Stimulated activated CD4-positive, alpha-beta T cell treated with anti-CD3 and anti-CD28 coated beads, TNF-alpha, amount 100 ng/mL, for 4 hours (primary cell): ENCODE results near the gene GALNT7.
A peak's percentile ranks its signal among the peaks of the same experiment; 100 is the strongest.

Experiments
- DNase-seq, 3 experiments: peaks; one replicate each; pipeline ENCODE4 v3.0.0-alpha.2; 2020; ENCODE audit warnings: low read depth in 3 of 3

GALNT7 gene

DNA sequence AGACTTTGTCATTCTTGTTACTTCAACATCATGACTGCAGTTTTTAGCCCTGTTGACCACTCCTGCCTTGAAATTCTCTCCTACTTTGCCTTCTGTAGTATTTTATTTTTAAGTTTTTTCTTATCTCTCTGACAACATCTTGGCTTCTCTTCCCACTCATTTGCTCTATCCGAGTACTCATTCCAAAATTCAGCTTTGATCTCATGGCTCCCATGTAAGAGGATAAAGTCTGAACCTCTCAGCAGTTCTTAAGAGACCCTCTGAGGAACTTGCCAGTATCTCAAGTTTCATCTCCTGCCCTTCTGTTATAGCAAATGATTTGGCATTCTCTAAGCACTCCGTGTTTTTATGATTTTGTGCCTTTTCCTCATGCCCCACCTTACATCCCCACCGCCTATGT is 67.7 kb downstream of the GALNT7 start:
- no peak for DNase-seq

DNA sequence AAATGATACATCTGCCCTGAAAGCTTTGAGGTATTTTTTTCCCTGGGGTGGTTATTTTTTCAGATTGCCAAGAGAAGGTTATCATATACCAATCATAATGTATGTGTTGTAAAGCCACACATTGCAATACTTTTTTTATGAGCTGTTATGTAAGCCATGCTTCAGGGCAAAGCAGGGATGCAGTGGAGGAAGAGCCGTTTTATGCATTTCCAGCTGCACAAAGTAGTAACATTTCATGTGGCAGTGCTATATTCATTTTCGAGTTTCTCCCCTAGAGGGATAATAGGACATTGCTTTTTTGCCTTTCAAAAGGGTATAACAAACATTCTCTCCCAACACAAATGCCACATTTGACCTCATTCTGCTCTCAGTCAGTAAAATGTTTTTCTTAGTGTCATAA is 68.5 kb downstream of the GALNT7 start:
- DNase-seq: no peak

DNA sequence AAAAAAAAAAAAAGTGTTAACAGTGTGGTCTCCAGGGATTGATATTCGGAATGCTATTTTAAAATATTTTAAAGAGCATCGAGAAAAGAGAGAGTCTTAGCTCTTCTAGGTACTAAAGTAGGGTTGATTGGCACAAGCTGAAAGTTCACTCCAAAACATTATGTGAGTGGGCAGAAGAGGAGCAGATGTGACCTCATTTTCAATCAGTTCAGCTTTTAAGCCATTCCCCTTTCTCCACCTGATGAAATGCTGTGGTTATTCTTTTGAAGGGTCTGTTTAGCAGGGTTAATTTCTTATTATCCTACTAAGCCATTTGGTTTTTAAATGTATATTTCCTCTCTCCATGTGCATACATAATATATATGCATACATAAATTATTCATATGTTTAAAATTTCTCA is 69.2 kb downstream of the GALNT7 start:
- DNase-seq: no peak

DNA sequence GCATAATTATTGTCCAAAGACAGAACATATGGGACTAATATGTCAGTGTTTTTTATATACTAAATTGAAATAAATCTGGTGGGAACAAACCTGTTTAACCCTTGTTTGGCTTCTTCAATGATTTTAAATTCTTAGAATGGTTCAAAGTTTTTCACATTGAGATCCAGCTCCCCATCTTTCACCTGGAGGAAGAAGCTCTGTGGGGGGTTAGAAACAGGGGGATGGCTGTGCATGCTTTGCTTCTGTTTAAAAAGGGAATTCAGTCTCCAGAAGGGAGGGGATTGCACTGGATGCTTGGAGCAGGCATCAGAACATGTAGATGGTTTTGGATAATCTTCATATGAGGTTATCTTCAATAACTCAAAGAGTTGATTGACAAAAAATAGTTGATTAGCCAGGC is 72.1 kb downstream of the GALNT7 start:
- DNase-seq: no peak

DNA sequence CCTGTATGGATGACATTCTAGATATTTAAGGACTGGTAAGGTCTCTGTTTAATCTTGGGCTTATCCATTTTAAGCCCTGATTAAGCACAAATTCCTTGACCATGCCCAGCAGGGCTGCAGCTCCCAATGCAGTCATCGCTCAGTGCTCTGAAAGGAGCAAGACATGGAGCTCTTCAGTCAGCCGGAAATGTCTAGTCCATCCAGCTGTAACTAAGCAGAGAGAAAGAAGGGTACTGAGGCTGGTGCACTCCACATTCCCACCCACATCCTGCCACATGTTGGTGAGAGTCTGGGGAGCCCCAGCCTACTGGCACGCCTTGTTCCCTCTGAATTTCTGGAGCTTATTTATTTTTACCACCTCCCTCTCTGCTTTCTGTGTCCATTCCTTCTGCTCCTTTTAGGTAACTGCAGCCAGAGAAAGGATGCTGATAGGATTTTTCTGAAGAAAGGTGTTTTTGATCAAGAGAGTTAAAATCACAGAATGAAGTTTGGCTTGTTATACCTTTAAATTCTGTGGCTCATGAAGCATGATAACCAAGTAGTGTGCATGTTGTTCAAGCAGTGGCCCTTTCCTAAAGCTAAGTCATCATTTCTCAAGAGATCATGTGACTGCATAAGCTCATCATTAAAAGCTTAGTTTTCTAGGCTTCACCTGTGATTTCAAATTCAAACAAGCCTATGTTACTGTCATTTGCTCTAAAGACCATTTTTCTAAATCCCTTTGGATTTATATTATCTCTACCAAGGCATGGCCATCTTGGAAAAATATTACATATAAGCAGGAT is 74.0 kb downstream of the GALNT7 start:
- DNase-seq: no peak

DNA sequence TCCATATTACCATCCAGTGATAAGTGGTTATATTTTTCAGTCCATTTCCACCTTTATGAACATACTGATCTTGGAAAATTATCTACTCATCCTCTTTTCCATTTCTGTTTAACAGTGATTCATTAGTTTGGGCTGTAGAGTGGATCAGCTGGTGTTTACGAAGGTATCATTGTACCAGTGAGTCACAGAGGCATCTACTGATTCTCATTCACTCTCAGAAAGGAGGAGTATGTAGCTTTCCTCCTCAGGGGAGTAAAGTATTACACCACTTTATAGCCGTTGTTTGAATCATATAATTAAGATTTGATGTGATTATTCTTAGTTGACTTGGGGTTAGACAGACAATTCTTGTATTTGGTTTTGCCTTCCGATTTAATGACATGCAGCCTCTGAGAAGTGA is 74.7 kb downstream of the GALNT7 start:
- DNase-seq: no peak

DNA sequence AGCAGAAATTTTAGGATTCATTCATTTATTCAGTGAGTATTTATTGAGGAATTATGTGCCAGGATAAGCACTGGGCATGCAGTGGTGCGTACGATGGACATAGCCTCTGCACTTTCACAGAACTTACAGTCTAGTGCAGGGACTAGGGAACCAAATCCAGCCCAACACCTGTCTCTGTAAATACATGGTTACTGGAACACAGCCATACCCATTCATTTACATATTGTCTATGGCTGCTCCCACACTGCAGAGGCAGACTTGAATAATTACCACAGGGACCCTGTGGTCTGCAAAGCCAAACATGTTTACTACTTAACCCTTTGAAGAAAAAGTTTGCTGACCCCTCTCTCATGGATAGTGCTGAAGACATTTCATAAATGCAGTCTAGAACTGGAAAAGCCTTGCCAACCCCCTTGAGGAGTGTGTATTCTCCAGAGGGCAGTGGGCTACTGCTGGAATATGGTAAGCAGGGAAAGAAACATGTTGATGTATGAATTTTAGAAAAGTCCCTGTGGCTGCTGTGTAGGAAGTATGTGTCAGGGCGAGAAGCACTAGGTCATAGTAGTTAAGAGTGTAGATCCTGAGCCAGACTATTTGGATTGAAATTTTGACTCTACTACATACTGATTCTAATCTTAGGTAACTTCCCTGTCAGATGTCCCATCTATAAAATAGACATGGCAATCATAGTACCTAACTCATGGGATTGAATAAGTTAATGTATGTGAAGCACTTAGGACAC is 75.5 kb downstream of the GALNT7 start:
- no peak for DNase-seq

DNA sequence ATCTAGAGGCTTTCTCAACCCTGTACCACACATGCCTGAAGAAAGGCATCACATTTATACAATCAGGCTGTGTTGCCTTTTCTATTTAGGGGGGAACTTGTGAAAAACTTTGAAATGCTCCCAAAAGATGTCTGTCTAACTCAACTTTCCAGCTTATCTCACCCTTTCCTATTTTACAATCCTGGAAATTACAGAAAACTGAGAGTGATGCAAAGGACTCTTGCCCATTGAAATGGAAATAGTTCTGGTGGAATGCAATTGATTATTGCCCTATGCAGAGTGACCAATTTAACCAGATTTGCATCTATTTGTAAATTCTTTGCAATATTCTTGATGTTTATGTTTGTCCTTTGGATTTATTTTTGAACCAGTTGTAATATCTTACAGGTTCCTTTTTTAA is 77.3 kb downstream of the GALNT7 start:
- no peak for DNase-seq

DNA sequence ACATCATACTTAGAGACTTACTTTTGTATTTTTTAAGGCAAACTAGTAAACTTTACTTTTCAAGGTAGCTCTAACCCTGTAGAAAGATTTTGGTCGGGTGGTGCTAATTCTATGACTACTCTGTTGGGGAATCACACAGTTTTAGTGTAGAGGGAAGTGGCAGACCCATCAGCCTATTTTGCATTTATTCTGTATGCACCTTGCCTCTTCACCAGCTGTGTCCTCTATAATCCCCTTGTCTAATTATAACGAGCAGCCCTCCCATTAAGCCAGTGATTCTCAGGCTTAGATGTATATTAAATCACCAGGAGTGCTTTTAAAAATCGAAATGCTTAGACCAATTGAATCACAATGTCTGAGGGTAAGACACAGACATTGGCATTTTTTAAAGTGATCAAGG is 78.1 kb downstream of the GALNT7 start:
- DNase-seq: no peak

DNA sequence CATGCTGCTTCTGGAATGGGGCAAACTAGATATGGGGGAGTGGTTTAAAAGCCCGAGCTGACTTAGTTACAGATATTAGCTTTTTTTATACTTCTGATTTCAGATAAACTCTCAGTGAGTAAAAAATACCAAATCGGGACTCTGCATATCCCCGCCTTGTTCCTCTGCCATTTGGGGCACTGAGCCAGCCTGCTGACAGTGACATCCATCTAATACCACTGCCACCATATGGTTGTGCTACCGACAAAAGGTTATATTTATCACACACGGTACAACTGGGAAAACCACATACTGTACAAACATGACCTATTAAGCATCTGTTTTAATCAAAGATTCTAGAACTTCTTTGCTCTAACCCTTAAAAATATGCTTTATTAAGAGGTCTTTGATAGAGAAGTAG is 78.7 kb downstream of the GALNT7 start:
- DNase-seq: no peak

DNA sequence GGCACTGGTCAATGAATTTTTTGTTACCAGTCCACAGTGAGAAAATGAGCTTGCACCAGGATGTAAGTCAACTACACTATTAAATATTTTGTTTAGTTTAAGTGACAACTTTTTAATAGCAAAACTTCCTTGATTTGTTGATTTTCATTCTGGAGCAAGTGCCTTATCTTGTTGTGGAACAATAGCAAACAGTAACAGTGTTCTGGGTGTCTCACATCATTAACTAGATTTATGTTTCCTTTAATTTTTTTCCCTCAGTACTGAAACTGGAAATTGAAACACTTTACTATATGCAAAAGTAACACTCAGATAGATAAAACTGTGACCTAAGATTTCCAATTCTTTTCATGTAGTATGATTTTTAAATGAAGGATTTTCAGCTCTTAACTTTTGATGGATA is 80.1 kb downstream of the GALNT7 start:
- no peak for DNase-seq

DNA sequence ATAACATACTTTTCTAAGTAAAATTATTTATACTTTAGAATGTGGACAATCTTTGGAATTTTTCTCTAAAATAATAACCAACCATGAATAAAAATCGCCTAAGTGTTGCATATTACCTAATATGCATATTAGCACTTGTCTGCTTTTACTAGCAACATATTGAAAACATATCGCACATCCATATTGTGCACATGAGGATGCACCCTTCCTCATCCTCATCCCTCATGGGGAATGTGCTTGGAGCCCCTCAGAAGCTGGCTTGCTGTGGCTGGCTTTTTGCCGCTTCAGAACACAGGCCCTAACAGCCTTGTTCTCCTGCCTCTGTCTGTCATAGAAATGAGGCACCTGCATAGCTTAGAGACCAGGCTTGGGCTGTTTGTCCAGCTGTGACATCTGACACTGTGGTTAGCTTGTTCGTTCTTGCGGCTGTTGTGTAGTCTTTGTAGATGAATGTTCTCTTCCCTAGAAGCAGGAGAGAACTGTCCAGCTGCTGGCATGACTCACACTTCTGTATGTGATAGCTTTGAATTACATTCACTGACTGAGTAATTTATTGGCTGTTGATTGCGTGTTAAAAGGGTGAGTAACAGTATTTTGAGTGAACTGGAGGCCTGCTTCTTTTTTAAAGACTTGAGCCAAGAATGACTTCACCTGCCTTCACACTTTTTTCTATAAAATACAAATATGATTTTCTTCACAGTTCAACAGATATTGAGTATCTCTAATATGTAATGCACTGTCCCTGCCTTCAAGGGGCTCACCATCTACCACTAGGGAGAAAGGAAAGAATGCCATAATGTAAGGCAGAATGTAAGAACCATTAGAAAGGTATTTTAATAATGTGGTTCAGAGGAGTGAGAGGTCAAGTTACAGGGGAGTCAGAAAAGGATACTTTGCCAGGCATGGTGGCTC is 83.7 kb downstream of the GALNT7 start:
- DNase-seq: no peak

DNA sequence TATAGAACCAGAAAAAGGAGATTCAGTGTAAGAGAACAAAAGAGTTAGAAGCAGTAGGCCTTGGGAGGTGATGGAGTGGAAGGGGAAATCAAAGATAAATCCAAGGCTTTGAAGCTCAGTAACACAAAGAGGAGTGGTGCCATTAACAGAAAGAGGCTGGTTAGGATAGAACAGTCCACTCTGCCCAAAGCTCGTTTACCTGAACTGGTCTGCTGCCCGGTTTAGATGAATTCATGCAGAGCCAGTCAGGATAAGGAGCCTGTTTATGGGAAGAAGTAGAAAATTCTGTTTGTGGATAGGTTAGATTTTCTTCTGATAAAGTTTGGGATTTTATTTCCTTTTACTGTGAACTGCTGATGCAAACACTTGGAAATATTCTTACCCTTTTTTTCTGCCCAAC is 85.0 kb downstream of the GALNT7 start:
- no peak for DNase-seq

DNA sequence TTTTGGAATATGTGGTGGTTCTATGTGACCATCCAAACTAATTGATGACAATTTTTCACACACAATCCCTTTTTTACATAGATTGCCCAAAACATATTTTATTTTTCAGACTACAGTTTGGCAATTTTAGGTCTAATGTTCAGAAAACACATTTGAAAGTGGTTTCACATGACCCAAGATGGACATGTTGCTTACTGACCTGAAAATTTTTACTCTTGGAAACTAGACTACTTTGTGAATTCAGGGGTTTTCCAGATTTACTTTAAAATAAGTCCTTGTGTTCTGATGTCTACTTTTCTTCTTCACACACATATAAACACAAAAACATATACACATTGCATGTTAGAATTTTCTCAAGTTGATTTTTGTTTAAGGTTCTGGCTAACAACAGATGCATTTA is 86.0 kb downstream of the GALNT7 start:
- no peak for DNase-seq

DNA sequence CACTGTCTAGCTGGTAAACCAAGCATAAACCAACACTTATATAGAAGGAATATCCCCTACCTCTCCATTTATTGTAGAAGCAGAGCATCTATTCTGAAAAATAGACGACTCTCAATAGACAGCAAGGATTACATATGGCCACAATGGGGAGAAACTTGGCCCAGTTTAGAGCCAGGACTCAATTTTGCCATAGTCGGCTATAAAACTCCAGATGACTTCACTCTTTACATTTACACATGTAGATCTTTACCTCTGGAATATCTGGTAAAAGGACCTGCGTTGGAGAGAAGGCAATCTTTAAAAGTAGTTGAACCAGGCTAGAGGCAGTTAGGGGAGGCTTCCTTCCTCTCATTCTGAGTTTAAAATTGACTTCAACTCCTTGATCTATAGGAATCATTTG is 88.2 kb downstream of the GALNT7 start:
- DNase-seq: no peak

DNA sequence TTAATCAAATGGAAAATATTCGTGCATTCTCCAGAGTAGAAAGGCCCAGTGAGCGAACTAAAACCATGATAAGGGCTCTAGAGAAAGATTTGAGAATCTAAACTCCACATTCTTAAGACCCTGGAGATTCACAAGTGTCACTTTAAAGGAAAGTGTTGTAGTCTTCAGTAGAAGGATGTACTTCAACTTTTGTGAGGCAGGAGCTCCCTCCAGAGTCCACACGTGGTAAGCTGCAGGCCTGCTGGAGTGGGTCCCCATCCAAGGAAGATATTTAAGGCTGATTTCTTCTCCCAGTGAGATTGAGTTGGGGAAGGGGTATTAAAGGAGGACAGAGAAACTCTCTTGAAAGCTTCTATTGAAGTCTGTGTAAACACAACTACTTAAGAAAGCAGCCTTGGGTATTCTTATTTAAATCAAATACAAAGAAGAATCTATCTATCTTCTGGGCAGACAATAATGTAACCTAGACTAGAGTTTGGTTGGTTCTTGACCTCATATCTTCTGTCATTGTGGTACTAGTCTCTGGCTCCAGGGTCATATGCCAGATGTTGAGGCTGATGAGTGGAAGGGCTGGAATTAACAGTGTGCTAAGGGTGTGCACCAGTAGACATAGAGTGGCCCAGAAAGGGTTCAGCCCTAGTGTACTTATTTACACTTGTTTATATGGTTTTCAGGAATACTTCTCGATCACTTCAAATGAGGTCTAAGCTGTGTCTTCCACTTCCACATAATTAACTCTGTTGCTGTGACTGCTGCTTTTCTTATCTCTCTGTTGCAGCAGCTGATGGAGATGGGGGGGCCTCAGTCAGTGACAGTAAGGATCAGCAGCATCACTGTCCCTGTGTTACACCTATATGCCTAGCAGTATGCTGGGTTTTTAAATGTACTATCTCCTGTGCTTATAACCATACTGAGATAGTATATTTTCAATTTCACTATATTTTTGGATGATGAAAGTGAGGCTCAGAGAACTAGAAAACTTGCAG is 89.4 kb downstream of the GALNT7 start:
- peak; percentile 6 to 24 (median 17) for DNase-seq

DNA sequence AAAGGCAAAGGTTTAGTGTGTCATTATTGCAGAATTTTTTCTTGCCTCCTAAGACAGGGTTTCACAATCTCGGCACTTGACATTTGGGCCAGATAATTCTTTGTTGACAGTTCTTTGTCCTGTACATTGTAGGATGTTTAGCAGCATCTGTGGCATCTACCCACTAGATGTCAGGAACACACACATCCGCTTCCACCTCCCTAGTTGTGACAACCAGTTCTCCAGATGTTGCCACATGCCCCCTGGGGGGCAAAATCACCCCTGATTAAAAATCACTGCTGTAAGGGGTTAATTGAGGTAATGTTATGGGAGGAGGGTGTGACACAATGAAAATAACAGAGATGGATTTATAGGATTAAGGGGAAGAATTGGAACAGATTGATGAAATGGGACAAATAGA is 90.3 kb downstream of the GALNT7 start:
- DNase-seq: no peak

DNA sequence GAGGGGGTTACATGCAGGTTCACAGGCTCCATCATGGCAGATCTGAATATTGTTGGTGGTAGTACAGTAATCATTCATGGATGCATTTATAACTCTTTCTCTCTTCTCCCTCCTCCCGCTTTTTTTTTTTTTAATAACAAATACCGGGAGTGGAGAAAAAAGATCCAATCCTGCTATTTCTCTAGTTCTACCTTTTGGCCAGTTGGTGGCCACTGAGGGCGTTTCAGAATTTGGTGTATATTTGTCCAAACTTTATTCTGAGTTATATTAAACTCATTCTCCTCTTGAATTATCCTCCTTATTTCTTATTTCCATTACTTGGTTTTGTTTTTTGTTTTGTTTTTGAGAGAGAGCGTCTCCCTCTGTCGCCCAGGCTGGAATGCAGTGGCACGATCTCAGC is 90.7 kb downstream of the GALNT7 start:
- DNase-seq: no peak

DNA sequence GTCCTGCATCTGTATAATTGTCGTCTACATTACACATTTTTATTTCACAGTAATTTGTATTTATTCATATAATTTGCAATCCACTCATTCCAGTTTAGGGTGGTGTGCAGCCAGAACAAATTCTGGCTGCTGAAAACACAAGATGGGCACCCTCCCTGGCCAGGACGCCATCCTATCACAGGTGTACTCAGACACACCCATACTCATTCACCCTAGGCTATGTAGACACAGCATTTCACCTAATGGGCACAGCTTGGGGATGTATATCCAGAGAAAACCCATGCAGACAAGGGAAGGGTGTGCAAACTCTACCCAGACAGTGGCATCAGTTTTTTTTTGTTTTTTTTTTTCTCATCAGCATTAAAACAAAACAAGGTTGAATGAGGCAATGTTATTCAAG is 92.4 kb downstream of the GALNT7 start:
- no peak for DNase-seq

DNA sequence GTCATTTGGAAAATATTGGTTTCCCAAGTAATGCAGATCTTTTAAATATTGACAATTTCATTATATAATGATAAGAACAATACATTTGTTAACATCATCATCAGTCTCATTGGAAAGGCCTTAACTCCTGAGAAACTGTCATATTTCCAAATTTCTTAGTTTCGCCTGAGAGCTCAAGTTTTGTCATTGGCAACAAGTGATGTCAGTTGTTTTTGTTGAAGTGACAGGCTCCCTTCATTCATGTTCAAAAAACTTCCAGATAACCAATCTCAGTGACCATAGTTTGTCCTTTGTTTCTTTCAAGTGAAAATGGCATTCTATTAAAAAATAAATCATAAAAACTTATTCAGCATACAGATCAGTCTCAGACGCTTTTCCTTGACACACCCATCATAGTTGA is 93.8 kb downstream of the GALNT7 start:
- no peak for DNase-seq

DNA sequence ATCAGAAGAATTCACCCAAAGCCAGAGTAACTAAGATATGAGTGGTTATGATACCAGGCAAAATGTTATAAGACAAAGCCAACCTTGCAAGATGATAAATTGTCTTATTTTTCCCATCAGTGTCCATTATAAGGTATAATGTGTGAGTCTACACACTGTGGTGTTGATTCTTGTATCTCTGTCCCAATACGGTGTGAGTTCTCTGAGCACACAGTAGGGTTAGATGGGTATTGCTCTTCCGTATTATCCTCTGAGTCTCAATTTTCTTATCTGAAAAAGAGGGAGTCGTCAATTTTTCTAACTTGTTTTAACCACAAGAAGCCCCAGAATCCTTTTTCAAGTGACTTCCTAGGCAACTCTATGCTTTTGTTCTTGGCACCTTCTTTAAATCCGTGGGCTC is 95.6 kb downstream of the GALNT7 start:
- DNase-seq: no peak
